GM21717 (cell line): ENCODE data around the gene HIVEP3.
"Not testable (repeated sequence)": the region's sequence is repeated elsewhere in the genome, so short reads cannot be mapped to it uniquely, and the experiment has no call there.

Source experiments
- ATAC-seq: cut with Tn5 transposase; IDR thresholded peaks from one replicate; pipeline ENCODE4 v1.9.1; 2021; ENCODE audit warnings: mild to moderate bottlenecking, moderate library complexity; ENCODE audit not compliant: unreplicated experiment

HIVEP3 gene

GRCh38 chr1:41918450-41919043 is at the start of gene HIVEP3:
Gene HIVEP3, minus strand, starts transcription at chr1:41918922.
- ATAC-seq: no peak

GRCh38 chr1:41964400-41964799 is 45.7 kb upstream of the HIVEP3 start:
- ATAC-seq: no peak

- ATAC-seq: no peak
Observed at GRCh38 chr1:41963636-41964035, 44.9 kb upstream of the HIVEP3 start.

- no peak for ATAC-seq
Observed at GRCh38 chr1:41958015-41958673, 39.4 kb upstream of the HIVEP3 start.

GRCh38 chr1:41957568-41957967 is 38.8 kb upstream of the HIVEP3 start:
- no peak for ATAC-seq

- ATAC-seq: no peak
Observed at GRCh38 chr1:41955461-41956159, 36.9 kb upstream of the HIVEP3 start.

GRCh38 chr1:41954533-41954944 is 35.8 kb upstream of the HIVEP3 start:
- ATAC-seq: no peak

- ATAC-seq: no peak
Observed at GRCh38 chr1:41953291-41953690, 34.6 kb upstream of the HIVEP3 start.

- no peak for ATAC-seq
Observed at GRCh38 chr1:41952208-41952607, 33.5 kb upstream of the HIVEP3 start.

GRCh38 chr1:41951492-41951891 is 32.8 kb upstream of the HIVEP3 start:
- ATAC-seq: not testable (repeated sequence)

- no peak for ATAC-seq
Observed at GRCh38 chr1:41950820-41951219, 32.1 kb upstream of the HIVEP3 start.

GRCh38 chr1:41945946-41946345 is 27.2 kb upstream of the HIVEP3 start:
- not testable (repeated sequence) for ATAC-seq

GRCh38 chr1:41943717-41944116 is 25.0 kb upstream of the HIVEP3 start:
- no peak for ATAC-seq

GRCh38 chr1:41942278-41942677 is 23.6 kb upstream of the HIVEP3 start:
- ATAC-seq: no peak

- ATAC-seq: no peak
Observed at GRCh38 chr1:41941381-41941780, 22.7 kb upstream of the HIVEP3 start.

- ATAC-seq: no peak
Observed at GRCh38 chr1:41939194-41939593, 20.5 kb upstream of the HIVEP3 start.

GRCh38 chr1:41936107-41936506 is 17.4 kb upstream of the HIVEP3 start:
- no peak for ATAC-seq

GRCh38 chr1:41935226-41935625 is 16.5 kb upstream of the HIVEP3 start:
- no peak for ATAC-seq

- no peak for ATAC-seq
Observed at GRCh38 chr1:41933106-41933505, 14.4 kb upstream of the HIVEP3 start.

GRCh38 chr1:41931578-41931977 is 12.9 kb upstream of the HIVEP3 start:
- no peak for ATAC-seq

- no peak for ATAC-seq
Observed at GRCh38 chr1:41927118-41927517, 8.4 kb upstream of the HIVEP3 start.

GRCh38 chr1:41925712-41926111 is 7.0 kb upstream of the HIVEP3 start:
- no peak for ATAC-seq
